ENCODE data around the gene HMCN1.

Gene HMCN1

GRCh38 chr1:185696422-185697150, 37.6 kb upstream of the HMCN1 start:
- no peak for TF ChIP-seq CTCF (IDR thresholded peaks at IDR 0.05; ENCODE audit: extremely low read depth, missing control alignments)
- no peak for DNase-seq (ENCODE audit: low spot score)

- no peak for TF ChIP-seq CTCF (IDR thresholded peaks at IDR 0.05; ENCODE audit: extremely low read depth, missing control alignments)
- DNase-seq (ENCODE audit: low spot score), result no peak
Observed at GRCh38 chr1:185699874-185700273, 34.3 kb upstream of the HMCN1 start.

- DNase-seq (ENCODE audit: low spot score), result no peak
- no peak for TF ChIP-seq CTCF (IDR thresholded peaks at IDR 0.05; ENCODE audit: extremely low read depth, missing control alignments)
Observed at GRCh38 chr1:185701650-185702049, 32.5 kb upstream of the HMCN1 start.

- DNase-seq (ENCODE audit: low spot score), result no peak
Observed at GRCh38 chr1:185704181-185704580, 30.0 kb upstream of the HMCN1 start.

GRCh38 chr1:185716095-185716494, 18.1 kb upstream of the HMCN1 start:
- no peak for TF ChIP-seq CTCF (IDR thresholded peaks at IDR 0.05; ENCODE audit: extremely low read depth, missing control alignments)
- no peak for DNase-seq (ENCODE audit: low spot score)

More at GRCh38 chr1:185704181-185704580, 30.0 kb upstream of the HMCN1 start:
- TF ChIP-seq CTCF (IDR thresholded peaks at IDR 0.05; ENCODE audit: extremely low read depth, missing control alignments), result no peak

- no peak for TF ChIP-seq CTCF (IDR thresholded peaks at IDR 0.05; ENCODE audit: extremely low read depth, missing control alignments)
- DNase-seq (ENCODE audit: low spot score), result no peak
Observed at GRCh38 chr1:185719021-185719420, 15.2 kb upstream of the HMCN1 start.

GRCh38 chr1:185720633-185721272, 13.4 kb upstream of the HMCN1 start:
- DNase-seq (ENCODE audit: low spot score), result no peak
- peak; percentile 39 for TF ChIP-seq CTCF (IDR thresholded peaks at IDR 0.05; ENCODE audit: extremely low read depth, missing control alignments)
